DMS53 (cell line): ENCODE measurements around the gene PAH.
"Not testable (repeated sequence)": the region's sequence is repeated elsewhere in the genome, so short reads cannot be mapped to it uniquely, and the experiment has no call there.

ENCODE experiments used
- DNase-seq: peaks from one replicate; lab custom pipeline; 2025; lab: John Stamatoyannopoulos, UW

PAH gene

DNA sequence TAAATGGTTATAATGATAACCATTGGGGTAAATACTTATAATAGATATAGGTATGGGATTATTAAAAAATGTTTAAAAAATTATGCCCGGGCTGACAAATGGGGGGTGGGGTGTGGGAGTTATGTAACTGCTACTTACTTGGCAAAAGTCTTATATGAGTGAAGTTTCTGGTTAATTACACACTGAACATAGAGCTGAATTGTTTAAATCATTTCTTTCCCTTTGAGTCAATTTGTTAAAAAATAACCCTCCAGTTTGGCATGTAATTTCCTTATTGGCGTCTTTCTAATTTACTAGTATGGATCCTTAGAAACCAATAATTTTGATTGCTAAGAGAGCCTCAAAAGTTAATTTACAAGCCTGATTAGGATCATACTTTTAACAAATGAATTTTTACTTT lies 16.7 kb downstream of the PAH start:
- no peak for DNase-seq

DNA sequence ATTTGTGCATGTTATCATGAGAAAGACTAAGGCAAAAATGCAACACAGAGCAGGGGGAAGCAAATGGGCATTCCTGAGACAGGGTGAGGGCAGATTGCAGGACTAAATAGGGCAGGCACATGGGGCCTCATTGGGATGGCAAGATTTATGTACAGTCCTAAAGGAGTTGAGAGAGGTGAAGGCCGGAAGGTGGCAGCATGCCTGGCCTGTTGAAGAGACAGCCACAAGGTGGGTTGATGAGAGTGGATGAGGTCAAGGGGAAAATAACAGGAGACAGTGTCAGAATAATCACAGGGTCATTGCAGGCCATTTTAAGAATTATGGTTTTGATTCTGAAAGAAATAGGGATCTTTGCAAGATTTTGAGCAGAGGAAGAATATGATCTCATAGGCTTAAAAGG lies 21.0 kb downstream of the PAH start:
- DNase-seq: peak; percentile 56

DNA sequence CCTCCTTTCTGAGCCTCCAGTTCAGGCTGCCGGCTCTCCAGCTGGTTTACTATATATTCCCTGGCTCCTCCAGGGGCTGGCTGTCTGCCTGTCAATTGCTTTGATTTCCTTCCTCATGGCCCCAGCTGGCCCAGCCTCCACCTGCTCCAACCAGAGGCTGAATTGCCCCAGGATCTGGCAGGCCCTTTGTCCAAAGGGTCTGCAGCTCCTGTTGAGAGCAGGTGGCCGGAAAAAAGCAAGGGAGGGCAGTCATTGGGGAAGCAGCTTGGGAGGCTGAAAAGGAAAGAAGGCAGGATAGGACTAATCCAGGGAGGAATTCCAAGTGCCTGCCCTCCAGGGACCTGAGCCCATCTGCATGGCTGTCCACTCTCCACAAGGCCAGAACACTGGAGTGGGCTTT lies 25.3 kb downstream of the PAH start:
- no peak for DNase-seq

DNA sequence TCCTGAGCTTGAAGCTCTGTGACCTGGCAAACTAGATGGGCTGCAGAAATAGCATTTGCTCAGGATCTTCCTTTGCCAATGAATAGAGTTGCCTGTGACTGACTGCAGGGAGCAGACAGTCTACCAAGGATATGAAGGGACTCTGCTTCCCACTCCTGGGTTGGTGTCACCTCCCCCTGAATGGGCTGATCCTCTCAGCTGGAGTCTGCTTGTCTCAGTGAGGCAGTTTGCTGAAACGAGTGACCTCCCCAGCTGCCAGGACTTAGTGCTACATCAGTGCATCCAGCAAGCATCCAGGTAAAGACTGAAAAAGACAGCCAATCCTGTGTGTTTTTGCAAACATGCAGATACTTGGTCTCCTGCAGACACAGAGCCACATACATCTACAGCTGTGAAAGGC lies 28.5 kb downstream of the PAH start:
- DNase-seq: no peak

DNA sequence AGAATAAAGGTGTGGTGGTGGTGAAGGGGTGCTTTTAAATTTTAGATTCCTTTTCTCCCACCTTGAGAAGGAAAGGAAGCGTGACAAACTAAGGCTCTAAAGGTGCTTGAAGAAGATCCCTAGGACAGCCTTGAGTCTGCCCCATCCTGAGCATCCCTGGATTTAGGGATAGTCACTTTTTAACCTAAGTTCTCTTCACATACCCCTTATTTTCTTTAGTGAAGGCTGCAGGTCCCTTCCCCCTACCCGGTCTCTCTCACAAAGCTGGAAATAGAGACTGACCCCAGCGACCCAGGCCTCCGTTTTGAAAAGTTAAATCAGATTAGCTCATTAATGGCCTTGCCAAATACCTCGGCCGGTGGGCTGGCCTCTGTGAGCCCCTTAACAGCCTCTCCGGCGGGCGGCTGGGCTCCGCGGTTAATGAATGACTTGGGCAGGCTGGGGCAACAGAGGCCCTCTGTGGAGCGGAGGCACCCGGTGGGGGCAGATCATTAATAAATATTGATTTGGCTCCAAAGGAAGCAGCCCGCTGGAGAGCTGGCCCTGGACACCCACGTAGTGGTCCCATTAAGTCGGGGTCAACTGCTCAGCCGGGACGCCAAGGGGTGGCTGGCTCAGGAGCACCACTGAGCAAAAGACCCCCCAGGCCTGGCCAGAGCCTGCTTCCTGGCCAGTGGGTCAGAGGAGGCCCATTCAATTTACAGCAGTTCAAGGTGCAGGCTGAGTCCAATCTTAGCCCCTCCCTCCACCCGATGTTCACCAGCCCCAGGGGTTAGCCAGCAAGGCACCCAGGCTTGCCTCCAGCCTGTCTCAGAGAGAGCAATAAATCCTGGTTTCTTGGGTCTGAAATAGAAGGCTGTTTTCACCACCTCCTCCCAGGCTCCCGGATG lies 31.8 kb downstream of the PAH start:
- no peak for DNase-seq

DNA sequence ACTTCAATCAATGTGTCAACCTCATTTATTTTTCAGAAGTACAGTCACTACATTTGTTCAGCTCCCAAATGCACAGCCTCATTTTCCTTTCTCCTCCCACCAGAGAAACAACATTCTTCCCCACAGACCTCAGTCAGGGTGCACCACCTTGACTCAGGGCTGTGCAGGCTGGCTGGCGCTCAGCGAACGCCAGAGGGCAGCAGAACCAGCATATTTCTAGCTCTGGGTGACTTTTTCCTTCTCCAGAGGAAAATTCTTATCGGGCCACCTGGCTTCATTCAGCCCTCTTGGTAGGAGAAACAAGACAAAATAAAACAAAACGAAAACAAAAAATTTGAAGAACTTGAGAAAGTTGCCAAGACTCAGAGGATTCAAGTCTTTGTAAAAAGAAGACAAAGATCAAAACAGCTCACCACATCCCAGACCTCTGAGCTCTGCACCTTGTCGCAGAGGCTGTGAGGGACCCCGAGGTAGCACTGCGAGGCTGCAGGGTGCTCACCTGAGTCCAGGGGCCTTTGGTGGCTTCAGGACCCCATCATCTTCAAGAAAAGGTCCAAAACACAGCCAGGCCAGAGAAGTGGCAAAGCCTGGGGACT lies 33.7 kb downstream of the PAH start:
- peak; percentile 85 for DNase-seq

DNA sequence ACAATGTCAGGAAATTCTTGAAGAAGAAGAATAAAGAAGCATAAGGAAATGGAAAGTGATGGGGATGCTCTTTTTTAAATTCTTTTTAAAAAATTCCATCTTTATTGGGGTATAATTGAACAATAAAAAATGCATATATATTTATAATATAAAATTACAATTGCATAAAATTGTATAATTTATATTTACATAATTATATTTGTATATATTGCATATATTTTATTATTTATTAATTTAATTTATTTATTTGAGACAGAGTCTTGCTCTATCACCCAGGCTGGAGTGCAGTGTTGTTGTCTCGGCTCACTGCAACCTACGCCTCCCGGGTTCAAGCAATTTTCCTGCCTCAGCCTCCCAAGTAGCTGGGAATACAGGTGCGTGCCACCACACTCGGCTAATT lies 36.3 kb downstream of the PAH start:
- no peak for DNase-seq

DNA sequence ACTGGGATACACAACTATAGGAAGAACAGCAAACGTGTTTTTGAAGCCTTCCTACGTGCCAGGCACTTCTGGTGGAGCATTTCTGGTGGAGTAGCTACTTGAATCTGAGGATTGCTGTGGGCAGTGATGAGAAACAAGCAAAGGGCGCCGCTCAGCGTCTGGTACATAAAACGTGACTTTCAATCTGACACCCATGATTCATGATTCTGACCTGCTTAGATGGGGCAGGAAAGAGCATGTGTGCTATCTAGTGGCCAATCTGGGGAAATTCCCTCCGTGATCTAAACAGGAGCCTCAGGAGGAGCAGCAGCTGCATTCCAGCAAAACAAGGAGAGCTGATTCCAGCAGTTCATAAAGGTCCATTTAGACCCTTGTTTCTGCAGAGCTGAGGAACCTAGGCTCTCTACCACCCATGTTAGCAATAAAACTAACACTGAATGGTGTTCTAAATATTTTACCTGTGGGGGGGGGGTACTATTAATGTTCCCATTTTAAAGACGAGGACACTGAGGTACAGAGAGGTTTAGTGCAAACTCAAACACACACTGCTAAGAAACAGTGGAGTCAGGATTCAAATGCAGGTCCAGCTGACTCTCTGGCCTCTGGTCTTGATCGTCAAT lies 37.8 kb downstream of the PAH start:
- peak; percentile 98 for DNase-seq

DNA sequence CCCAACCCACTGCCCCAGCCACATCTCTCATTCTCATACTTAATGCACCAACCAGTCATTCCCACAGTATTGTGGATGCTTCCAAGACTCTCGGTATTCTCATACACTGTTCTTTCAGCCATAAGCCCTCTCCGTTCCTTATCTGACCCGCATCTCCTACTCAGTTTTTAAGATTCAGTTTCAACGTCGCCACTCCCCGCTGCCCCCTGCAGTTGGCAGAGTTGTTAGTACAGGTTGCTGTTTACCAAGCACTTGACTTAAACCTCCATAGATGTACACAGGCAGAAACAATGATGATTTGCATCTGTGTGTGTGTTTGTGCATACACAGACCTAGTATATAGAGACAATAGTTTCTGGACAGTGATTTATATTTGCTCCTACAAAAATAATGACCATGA lies 40.2 kb downstream of the PAH start:
- peak; percentile 71 for DNase-seq

DNA sequence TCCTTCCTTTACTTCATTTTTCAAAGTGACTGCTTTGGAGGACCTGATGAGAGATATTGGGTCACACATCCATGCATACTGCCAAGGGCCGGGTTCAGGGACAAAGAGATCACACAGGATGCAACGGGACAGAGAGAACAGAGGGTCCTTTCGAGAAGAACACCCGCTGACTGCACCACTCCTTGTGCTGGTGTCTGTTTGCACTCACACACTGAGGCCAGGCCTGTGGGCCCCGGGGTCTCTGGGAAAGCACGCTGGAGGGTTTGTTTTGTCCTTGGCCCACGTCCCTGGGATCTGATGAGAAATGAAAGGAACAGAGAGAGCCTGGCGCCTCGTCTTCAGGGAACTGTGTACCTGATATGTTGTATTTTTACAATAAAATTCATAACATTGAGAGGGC lies 42.2 kb downstream of the PAH start:
- DNase-seq: no peak

DNA sequence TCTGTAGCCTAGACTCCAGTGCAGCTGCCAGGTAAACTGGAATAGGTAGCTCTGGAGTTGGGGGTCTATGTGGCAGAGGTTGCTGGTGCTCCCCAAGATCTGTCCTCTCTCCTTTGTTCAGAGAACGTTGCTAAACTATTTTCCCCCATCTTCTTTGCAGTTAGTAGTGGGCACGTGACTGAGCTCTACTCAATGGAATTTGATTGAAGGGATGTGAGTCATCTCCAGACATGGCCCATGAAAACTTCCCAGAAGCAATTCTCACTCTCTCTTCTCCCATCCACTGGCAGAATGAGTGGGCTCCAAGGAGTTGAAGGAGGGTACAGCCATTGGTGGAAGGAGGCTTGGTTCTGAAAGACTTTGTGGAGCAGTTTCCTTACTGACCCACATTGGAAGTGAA lies 44.0 kb downstream of the PAH start:
- no peak for DNase-seq

DNA sequence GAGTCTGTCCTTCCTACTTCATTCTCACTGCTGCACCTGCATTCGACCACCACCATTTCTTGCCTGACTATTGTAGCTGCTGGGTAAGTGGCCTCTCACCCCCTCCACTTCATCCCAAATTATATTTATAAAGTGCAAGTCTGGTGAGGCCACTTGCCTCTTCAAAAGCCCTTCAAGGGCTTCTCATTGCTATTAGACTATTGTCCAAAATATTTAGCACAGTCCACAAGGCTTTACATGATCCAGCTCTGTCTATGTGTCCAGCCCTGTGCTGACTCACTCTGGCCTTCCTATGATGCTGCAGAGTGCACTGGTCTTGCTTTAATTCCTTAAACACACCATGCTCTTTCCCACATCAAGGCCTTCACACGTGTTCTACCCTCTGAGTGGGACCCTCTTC lies 46.0 kb downstream of the PAH start:
- no peak for DNase-seq

DNA sequence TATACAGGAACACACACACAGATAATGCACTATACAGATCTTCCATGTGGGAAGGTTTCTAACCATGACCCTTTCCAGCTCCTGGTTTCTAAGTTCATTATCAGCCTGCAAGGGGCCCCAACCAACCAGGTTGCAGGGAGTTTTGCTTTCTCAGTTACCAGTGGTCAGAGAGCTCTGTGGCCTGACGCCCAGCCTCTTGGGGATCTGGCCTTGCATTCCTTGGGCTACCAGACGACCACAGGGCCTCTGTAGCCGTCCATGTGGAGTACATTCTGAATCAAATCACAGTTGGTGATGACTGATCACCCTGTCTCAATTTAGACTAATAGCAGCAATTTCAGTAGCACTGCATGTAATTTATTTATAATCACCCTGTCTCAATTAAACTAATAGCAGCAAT lies 47.5 kb downstream of the PAH start:
- no peak for DNase-seq

DNA sequence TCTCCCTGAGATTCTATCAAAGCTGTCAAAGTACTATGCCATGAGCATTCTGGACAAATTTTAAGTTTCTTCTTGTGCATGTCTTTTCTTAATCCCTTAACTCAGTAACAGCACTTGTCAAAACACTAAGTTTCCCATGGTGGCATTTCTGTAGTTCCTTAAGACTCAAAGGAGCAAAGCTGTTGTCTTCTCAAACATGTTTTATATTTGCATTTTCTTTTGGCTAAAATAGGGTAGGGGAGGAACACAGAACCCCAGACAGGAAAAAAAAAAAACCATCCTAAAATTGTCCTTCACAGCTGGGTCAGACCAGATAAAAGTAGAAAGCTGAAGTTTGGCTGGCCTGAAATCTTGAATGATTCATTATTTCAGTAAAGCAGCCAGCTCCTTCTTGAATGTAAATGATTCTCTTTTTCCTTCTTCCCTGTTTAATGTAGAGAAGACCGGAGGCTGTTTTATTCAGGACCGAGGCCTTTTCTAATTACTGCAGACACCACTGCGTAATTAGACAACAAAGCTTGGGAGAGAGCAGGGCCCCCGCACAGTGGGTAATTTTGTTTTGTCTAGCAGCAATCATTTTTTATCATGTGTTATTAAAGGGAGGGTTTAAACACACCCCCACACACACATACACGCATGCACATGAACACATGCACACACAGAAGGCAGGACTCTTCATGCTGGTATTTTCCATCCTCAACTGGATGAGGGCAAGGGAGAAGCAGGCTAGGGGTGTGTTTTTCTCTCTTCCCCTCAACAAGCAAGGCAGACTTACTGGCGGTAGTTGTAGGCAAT lies 51.0 kb downstream of the PAH start:
- no peak for DNase-seq

DNA sequence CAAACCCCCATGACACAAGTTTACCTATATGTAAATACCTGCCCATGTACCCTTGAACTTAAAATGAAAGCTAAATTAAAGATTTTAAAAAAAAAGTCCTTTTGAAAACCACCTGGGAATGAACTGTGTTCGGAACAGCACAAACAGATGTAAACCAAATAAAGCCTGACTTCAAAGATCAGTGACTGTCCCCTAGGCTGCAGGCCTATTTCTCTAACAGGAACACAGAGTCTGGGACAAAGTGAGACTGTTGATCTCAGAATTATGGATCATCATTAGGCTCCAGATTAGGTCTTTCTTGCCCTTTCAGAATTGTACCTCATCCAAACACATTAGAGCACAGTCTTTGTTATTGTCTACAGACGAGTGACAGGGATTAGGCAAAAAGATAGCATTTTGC lies 54.6 kb downstream of the PAH start:
- DNase-seq: no peak

DNA sequence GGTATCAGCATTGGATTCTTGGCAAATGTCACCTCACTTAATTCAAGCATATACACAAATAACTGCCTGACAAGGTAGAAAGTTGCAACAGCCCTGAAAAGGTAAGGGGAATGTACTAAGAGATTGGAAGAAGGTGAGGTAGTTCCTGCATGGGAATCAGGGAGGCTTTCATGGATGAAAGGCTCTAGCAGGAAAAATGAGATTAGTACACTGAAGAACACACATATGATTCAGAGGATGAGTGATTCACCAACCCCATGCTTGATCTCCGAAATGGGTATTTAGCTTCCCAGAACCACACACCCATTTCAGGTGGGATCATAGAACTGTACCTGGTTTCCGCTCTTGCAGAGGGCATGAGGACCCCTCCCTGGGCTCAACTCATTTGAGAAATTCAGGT lies 65.8 kb downstream of the PAH start:
- no peak for DNase-seq

DNA sequence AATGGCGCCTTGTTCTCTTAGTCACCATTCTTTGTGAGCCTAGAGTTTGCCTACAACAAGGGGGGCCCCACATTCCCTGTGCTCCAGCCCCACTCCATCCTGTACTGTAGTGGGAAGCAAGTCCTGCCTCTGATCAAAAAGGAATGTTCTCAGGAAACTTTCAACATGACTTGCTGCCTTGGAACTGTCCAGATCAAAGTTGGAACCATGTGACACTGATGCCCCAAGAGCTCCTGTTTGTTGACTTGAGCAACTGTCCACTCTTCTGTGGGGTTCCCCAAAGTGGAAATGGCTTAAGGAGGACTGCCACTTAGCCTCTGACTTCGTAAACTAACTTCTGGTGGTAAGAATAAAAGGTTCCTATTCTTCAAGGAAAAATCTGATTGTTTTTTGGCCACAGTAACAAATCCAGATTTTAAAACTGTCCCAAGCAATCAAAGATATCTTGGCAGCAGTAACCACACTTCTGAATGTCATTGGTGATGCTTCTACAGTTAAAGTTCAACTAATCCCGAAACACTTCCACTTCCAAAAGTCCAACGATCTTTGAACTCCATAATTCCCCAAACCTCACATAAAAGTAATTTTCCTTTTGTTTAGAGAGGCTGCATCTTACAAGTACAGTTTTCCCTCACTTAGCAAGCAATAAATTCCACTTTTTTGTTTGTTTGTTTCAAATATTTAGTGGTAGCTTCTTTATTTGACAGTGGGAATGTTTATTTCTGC lies 67.2 kb downstream of the PAH start:
- DNase-seq: no peak

DNA sequence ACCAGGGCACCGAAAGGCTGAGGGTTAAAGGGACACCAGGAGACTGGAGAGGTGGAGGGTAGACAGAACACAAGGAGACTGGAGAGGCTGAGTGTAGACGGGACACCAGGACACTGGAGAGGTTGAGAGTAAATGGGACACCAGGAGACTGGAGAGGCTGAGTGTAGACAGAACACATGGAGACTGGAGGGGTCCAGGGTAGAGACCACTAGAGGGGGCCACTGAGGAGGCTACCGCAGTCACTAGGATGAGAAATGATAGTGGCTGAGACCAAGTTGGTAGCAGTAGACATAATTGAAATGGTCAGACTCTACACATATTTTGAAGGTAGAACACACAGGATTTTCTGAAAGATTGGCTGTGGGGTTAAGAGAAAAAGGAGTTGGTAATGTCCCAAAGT lies 68.2 kb downstream of the PAH start:
- peak; percentile 14 for DNase-seq

DNA sequence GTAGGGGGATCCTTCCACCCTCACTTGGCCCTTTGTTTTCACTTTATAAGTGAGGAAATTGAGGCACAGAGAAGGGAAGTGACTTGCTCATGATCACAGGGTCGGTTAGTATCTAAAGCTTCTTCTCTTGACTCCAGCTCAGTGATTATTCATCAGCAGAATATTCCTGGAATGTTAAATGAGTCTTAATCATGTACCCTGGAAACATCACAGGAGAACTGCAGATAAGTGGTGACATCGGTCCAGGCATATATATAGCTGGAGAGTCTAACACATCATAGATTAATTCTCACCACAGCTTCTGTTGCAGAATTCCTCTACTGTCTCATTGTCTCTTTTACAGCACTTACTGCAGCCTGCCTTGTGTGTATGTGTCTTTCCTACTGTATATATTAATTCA lies 69.9 kb downstream of the PAH start:
- DNase-seq: no peak

DNA sequence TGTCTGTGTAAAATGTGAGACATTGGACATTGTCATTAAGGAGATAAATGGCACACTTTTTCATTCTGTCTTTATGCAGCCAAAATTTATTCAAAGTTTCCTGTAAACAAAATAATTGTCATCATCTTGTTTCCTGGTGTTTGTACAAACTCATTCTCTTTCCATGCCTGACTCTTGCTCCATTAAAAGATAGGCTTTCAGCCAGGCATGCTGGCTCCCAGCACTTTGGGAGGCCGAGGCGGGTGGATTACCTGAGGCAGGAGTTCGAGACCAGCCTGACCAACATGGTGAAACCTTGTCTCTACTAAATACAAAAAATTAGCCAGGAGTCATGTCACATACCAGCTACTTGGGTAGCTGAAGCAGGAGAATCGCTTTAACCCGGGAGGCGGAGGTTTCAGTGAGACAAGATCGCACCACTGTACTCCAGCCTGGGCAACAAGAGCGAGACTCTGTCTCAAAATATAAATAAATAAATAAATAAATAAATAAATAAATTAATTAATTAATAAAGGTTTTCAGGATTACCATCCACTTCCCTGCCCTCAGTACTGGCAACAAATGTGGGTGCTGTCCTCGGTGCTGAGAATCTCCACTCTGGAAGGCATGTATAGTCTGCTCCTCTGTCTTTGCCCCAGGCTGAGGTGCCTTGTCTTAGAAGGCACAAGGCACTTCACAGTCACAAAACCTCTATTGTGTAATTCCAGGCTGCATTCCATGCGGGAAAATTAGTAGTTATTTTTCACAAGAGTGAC lies 83.2 kb downstream of the PAH start:
- DNase-seq: peak; percentile 26

DNA sequence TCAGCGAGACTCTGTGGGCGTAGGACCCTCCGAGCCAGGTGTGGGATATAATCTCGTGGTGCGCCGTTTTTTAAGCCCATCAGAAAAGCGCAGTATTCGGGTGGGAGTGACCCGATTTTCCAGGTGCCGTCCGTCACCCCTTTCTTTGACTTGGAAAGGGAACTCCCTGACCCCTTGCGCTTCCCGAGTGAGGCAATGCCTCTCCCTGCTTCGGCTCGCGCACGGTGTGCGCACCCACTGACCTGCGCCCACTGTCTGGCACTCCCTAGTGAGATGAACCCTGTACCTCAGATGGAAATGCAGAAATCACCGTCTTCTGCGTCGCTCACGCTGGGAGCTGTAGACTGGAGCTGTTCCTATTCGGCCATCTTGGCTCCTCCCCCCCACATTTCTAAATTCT lies 84.2 kb downstream of the PAH start:
- not testable (repeated sequence) for DNase-seq
